Inflammatory macrophage (primary cell): ENCODE results near the gene NUDT9.
"Not testable (repeated sequence)": the region's sequence is repeated elsewhere in the genome, so short reads cannot be mapped to it uniquely, and the experiment has no call there.

ENCODE experiments used
- DNase-seq, 2 donors: peaks; one replicate each; pipeline ENCODE4 v3.0.0-alpha.2; 2020 to 2022

Gene NUDT9

GRCh38 chr4:87410157-87410556, 12.2 kb upstream of the NUDT9 start:
- no peak for DNase-seq

GRCh38 chr4:87410679-87411078, 11.7 kb upstream of the NUDT9 start:
- DNase-seq = no peak

GRCh38 chr4:87414816-87415215, 7.6 kb upstream of the NUDT9 start:
- no peak for DNase-seq

- no peak for DNase-seq
Measured at GRCh38 chr4:87416965-87417364, 5.4 kb upstream of the NUDT9 start.

GRCh38 chr4:87418410-87418809, 4.0 kb upstream of the NUDT9 start:
- not testable (repeated sequence) for DNase-seq

GRCh38 chr4:87419578-87420249, 2.7 kb upstream of the NUDT9 start:
- DNase-seq = no peak

GRCh38 chr4:87420276-87420830, 2.0 kb upstream of the NUDT9 start:
- no peak for DNase-seq

- no peak for DNase-seq
Measured at GRCh38 chr4:87423317-87424098, 1.1 kb downstream of the NUDT9 start.

- DNase-seq = not testable (repeated sequence)
Measured at GRCh38 chr4:87424099-87424543, 1.7 kb downstream of the NUDT9 start.

GRCh38 chr4:87425711-87426110, 3.3 kb downstream of the NUDT9 start:
- no peak for DNase-seq

GRCh38 chr4:87426865-87427517, 4.6 kb downstream of the NUDT9 start:
- DNase-seq = no peak

GRCh38 chr4:87427518-87427868, 5.1 kb downstream of the NUDT9 start:
- no peak for DNase-seq

GRCh38 chr4:87428979-87429378, 6.6 kb downstream of the NUDT9 start:
- no peak for DNase-seq

GRCh38 chr4:87430038-87430437, 7.7 kb downstream of the NUDT9 start:
- no peak for DNase-seq

GRCh38 chr4:87433342-87433741, 11.0 kb downstream of the NUDT9 start:
- DNase-seq = no peak

GRCh38 chr4:87442889-87443288, 20.5 kb downstream of the NUDT9 start:
- DNase-seq = no peak

GRCh38 chr4:87444741-87445140, 22.4 kb downstream of the NUDT9 start:
- no peak for DNase-seq

- DNase-seq = no peak
Measured at GRCh38 chr4:87445964-87446363, 23.6 kb downstream of the NUDT9 start.

GRCh38 chr4:87446375-87446774, 24.0 kb downstream of the NUDT9 start:
- not testable (repeated sequence) for DNase-seq

- no peak for DNase-seq
Measured at GRCh38 chr4:87451537-87451936, 29.2 kb downstream of the NUDT9 start.

- DNase-seq = no peak
Measured at GRCh38 chr4:87458913-87459312, 36.5 kb downstream of the NUDT9 start.

- DNase-seq = no peak
Measured at GRCh38 chr4:87461281-87461700, 38.9 kb downstream of the NUDT9 start.

GRCh38 chr4:87462102-87462501, 39.7 kb downstream of the NUDT9 start:
- no peak for DNase-seq
